Measurements from ENCODE around the gene PSMC3IP.

The PSMC3IP gene

DNA sequence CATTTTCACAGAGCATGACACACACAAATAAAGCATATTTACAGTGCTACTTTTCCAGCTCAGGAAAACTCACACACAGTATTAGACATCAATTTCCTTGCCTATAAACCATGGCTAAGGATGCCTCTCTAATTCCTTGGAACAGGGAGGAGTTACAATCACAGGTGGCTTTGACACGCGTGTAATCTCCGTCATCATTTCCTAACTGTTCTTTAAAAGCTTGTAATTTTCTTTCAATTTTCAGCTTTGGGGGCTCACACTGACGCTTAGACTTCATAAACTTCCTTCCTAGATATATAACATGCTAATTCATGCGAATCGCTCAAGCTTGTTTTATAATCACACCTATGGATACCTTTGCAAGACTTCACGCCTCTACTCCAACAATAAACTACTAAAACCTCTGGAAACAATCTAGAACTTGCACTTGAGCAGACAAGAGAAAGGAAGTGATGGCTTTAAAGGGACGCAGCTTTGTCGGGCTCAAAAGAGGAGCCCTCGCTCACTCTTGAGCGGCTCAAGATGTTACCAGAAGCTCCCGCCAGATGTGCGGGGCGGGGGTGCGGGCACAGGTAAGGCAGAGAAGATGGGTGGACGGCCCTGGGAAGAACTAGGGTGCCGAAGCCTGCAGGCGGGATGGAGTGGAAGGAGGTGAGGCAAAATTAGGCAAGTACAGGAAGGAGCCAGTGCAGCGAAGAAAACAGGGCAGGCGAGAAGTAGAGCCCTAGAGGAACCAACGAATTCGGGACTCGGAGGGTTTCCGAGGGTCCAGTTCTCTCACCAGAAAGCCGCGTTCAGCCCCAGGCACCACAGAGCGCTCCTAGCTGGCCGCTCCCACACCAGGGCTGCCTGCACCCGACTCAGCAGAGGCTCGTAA, 31.0 kb upstream of the PSMC3IP start (continued):
- TF ChIP-seq, protein P1, sequence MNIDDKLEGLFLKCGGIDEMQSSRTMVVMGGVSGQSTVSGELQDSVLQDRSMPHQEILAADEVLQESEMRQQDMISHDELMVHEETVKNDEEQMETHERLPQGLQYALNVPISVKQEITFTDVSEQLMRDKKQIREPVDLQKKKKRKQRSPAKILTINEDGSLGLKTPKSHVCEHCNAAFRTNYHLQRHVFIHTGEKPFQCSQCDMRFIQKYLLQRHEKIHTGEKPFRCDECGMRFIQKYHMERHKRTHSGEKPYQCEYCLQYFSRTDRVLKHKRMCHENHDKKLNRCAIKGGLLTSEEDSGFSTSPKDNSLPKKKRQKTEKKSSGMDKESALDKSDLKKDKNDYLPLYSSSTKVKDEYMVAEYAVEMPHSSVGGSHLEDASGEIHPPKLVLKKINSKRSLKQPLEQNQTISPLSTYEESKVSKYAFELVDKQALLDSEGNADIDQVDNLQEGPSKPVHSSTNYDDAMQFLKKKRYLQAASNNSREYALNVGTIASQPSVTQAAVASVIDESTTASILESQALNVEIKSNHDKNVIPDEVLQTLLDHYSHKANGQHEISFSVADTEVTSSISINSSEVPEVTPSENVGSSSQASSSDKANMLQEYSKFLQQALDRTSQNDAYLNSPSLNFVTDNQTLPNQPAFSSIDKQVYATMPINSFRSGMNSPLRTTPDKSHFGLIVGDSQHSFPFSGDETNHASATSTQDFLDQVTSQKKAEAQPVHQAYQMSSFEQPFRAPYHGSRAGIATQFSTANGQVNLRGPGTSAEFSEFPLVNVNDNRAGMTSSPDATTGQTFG (tag by site-specific recombination; IDR thresholded peaks at IDR 0.05; ENCODE audit: borderline replicate concordance), result no peak
- TF ChIP-seq ZNF266 (tag by site-specific recombination; IDR thresholded peaks at IDR 0.05; ENCODE audit: low read depth) (no peak), ZNF571 (tag by site-specific recombination; IDR thresholded peaks at IDR 0.05) (no peak), ZNF677 (tag by site-specific recombination; IDR thresholded peaks at IDR 0.05) (no peak), ZNF473 (tag by site-specific recombination; IDR thresholded peaks at IDR 0.05) (no peak), PBX3 (CRISPR knock-in tag; IDR thresholded peaks at IDR 0.05) (no peak), GLIS2 (tag by site-specific recombination; IDR thresholded peaks at IDR 0.05) (no peak), ZNF76 (tag by site-specific recombination; IDR thresholded peaks at IDR 0.05; ENCODE audit: borderline replicate concordance, low read depth) (no peak; the same call in 1 of the 2 replicates), ZNF423 (tag by site-specific recombination; IDR thresholded peaks at IDR 0.05) (no peak), ZNF2 (tag by site-specific recombination; IDR thresholded peaks at IDR 0.05) (peak; percentile 69), HOXA7 (CRISPR knock-in tag; IDR thresholded peaks at IDR 0.05; ENCODE audit: borderline replicate concordance) (no peak), ZNF529 (tag by site-specific recombination; IDR thresholded peaks at IDR 0.05; ENCODE audit: insufficient replicate concordance) (no peak), ZNF350 (tag by site-specific recombination; IDR thresholded peaks at IDR 0.05) (no peak), ZNF362 (tag by site-specific recombination; IDR thresholded peaks at IDR 0.05) (no peak), ZNF843 (tag by site-specific recombination; IDR thresholded peaks at IDR 0.05) (no peak), GLI4 (tag by site-specific recombination; IDR thresholded peaks at IDR 0.05) (no peak), ZNF248 (tag by site-specific recombination; IDR thresholded peaks at IDR 0.05) (no peak), OSR2 (tag by site-specific recombination; IDR thresholded peaks at IDR 0.05) (no peak), ZEB2 (tag by site-specific recombination; IDR thresholded peaks at IDR 0.05) (peak; percentile 35; the same call in 1 of the 2 replicates), ZNF146 (tag by site-specific recombination; IDR thresholded peaks at IDR 0.05) (no peak), ZNF121 (tag by site-specific recombination; IDR thresholded peaks at IDR 0.05) (no peak), ZNF221 (tag by site-specific recombination; IDR thresholded peaks at IDR 0.05; ENCODE audit: borderline replicate concordance) (no peak), ZNF23 (tag by site-specific recombination; IDR thresholded peaks at IDR 0.05; ENCODE audit: borderline replicate concordance) (no peak), KLF1 (tag by site-specific recombination; IDR thresholded peaks at IDR 0.05) (no peak), ZNF140 (tag by site-specific recombination; IDR thresholded peaks at IDR 0.05) (no peak), HIC1 (tag by site-specific recombination; IDR thresholded peaks at IDR 0.05) (no peak), ZNF416 (tag by site-specific recombination; IDR thresholded peaks at IDR 0.05) (no peak), ZNF155 (tag by site-specific recombination; IDR thresholded peaks at IDR 0.05) (no peak), HOXD13 (CRISPR knock-in tag; IDR thresholded peaks at IDR 0.05; ENCODE audit: borderline replicate concordance) (no peak), ZNF132 (tag by site-specific recombination; IDR thresholded peaks at IDR 0.05; ENCODE audit: borderline replicate concordance) (no peak), ZNF548 (tag by site-specific recombination; IDR thresholded peaks at IDR 0.05) (no peak)
- TF ChIP-seq, protein P2, sequence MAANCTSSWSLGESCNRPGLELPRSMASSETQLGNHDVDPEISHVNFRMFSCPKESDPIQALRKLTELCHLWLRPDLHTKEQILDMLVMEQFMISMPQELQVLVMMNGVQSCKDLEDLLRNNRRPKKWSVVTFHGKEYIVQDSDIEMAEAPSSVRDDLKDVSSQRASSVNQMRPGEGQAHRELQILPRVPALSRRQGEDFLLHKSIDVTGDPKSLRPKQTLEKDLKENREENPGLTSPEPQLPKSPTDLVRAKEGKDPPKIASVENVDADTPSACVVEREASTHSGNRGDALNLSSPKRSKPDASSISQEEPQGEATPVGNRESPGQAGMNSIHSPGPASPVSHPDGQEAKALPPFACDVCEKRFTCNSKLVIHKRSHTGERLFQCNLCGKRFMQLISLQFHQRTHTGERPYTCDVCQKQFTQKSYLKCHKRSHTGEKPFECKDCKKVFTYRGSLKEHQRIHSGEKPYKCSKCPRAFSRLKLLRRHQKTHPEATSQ (tag by site-specific recombination; IDR thresholded peaks at IDR 0.05), result peak; percentile 80; the same call in 1 of the 2 replicates
- TF ChIP-seq, protein P3, sequence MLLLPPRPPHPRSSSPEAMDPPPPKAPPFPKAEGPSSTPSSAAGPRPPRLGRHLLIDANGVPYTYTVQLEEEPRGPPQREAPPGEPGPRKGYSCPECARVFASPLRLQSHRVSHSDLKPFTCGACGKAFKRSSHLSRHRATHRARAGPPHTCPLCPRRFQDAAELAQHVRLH (tag by site-specific recombination; IDR thresholded peaks at IDR 0.05), result no peak
